Measurements from ENCODE around the gene BCAS1.

The BCAS1 gene

DNA sequence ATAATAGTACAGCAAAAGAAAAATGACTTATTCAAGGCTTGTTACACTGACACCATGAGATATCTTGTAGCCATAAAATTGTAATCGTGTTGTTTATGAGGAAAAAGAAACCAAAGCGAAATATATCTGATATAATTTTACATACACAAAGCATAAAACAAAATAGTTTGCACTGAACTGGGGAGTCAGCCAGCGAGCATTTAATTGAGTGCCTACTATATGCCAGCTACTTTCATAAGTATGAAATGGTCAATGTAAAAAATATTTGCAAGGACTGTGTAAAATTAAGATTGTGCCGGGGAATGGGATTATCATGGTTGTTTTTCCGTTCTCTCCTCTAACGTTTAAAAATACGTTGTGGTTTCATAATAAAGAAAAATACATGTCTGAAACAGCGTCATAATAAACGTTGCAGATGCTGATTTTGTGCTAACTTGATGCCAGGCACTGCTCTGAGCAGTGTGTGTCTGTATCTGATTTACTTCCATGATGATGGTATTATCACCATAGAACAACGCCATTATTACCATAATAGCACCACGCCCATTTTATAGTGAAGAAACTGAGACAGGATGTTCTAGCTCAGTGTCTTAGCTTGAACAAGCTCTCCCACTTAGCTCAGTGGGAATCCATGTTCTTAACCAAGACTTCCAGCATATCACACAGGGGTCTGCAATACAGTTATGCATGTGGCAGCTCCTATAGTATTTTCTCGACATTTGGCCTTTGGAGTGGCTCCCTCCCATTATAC lies 144.6 kb downstream of the BCAS1 start:
- DNase-seq (ENCODE audit: low read depth), result no peak

DNA sequence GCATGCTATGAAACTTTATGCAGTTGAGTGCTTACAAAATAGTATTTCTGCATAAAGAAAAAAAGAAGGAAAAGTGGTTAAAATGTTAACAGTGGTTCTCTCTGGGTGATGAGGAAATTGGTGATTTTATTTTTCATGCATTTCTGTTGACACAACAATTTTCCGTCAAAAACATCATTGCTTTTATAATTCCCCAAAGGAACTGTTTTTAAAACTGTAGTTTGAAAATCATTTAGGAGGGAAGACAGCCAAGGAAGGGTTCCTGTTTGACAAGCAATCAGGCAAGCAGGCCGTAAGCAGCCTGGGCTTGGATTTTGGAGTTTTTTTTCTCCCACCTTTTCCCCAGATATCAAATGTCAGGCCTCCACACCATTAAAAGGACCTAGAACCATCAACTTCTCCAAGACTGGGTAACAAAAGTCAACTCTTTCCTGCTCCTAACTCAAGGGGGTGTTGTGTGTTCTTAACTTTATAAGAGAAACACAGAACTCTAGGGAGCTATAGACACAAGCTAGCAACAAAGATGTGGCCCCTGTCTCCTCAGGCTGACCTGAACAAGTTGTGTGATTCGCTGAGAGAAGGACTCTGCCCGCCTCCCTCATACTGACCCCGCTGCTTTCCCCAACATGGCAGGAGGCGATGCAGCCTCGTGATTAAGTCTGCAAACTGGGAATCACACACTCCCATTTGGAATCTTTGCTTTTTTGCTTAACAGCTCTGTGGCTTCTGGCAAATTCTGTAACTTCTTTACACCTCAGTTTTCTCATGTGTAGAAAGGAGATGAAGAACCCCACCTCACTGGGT lies 146.6 kb downstream of the BCAS1 start:
- no peak for DNase-seq (ENCODE audit: low read depth)

DNA sequence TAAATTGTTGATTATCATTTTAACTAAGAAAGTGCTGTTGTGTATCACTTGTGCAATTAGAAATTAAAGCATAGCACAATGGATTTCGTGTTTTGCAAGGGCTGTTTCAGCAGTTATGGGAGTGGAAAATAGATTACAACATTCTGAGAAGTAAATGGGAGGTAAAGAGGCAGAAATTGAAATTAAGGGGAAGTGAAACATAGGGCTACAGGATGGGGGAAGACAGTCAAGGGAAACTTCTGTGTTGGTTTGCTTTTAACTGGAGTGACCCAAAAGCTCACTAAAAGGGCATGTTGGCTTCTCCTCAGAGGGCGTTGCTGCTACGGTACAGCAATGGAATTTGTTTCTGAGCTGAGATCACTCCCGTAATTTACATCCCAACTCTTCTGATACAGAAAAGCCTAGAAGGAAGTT lies 147.5 kb downstream of the BCAS1 start:
- DNase-seq (ENCODE audit: low read depth), result no peak

DNA sequence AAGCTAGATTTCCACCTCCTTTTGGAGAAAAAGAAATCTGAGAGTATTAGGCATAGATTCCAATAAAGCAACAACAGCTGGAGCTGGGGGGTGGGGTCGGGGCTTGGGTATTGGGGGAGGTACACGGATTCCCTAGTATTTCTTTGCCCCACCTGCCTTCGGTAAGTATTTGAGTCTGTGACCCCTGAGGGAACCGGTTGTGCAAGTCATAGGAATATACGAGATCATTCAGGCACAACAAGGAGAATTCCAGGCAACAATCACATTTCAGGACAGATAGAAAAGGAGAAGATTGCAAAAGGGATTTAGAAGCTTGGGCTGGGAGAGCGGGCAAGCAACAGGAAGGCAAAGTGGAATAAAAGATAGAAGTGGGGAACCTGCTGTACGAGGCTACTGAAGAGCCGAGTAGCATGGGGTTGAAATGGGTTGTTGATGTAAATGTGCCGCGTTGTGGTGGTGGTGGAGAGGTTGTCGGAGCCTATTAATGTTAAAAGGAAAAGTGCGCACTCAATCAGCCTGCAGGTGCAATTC lies 148.9 kb downstream of the BCAS1 start:
- no peak for DNase-seq (ENCODE audit: low read depth)

DNA sequence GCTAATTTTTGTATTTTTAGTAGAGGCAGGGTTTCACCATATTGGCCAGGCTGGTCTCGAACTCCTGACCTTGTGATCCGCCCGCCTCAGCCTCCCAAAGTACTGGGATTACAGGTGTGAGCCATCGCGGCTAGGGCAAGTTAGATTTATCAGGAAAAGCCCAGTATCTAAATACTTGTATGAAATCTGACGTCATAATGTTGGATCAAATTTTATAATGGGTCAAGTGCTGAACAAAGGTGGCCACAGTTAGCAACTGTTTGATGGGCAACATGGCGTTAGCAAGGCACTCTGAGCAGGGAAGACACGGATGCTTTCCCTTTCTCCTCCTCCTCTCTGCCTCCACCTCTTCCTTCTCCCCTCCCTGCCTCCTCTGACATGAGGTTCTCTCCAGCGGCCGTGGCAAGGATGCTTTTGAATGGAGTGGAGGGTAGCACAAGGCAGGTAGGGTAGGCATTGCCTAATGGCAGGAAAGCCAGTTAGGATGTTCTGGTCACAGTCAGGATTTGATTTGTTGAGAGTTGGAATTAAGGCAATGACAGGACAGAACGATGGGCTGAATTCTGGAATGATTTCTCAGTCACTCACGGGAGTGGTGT lies 149.6 kb downstream of the BCAS1 start:
- DNase-seq (ENCODE audit: low read depth), result no peak

DNA sequence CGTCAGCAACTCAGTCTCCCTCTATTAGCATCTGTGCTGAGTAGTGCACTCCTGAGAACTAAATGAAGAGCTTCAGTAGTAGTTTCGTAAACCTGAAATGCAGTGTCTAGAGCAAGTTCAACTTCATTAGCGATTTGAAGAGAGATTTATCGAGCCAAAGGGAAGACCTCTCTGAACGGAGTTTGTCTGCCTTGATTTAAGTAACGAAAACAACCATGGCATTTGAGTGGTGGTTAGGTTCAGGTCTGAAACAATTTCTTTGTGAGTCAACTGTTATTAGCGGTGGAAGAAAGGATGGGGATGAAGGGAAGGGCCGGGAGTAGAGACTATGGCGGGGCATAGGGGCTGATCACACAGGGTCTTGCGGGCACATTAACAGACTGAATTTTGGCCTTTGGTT lies 150.5 kb downstream of the BCAS1 start:
- DNase-seq (ENCODE audit: low read depth), result no peak

DNA sequence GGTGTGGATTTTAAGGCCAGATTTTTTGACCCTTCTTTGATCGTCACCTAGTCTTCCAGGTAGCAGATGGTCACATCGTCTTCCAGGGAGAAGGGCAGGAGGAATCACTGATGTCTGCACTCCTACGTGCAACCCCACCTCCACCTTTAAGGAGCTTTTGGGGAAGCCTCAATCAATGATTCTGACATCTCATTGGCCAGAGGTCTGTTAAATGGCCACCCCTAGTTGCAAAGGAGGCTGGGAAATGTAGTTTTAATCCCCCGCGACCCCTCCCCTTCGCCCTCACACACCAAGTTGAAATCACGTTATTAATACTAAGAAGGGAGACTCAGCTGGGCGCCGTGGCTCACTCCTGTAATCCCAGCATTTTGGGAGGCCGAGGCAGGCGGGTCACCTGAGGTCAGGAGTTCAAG lies 151.4 kb downstream of the BCAS1 start:
- no peak for DNase-seq (ENCODE audit: low read depth)

DNA sequence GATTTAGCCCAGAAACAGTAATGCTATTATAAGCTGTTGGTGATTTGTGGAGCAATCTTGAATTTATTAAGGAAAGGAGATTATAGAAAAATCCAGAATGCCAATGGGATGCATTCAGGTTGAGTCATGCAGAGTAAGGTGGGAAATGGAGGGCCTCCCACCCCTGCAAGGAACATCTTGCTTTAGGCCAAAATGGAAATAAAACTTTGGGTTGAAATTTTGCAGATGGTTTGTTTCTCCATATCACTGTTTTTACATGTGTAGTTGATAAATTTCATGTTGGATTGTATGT lies 152.4 kb downstream of the BCAS1 start:
- DNase-seq (ENCODE audit: low read depth), result no peak

DNA sequence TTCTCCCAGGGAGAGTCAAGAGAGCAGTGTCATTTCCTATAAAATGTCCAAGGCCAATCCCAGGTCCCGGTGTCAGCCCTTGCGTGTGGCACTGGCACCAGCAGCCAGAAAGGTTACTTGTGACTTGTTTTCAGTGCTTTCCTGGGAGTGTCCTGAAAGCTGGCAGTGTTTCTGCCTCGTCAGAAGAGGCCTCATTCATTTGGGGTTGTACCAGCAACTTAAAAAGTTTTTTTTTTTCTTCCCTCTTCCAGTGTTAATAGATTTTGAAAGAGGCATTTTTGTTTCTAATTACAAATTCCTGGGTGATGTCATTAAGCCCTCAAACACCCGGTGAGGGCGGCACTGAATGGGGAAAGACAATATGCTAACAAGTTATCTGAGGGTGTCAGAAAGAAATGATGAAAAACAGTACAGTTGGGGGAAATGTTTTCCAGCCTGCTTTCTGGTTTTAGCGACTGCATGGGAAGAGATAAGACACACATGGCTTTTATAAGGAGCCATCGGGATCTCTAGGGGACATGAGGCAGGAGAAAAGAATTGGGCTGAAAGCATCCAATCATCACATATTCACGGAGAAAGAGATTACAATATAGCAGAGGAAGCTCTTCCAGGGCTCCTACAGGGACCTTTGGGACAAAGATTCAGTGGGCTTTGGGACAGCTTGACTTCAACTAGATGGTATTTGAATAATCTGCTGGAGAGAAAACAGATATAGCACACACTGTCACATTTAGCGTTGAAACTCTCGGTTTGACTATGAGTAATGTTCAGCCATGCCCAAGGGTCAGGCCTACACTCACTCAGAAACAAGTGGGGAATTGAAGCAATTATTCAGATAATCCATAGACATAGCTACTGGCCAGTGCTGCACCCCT lies 153.0 kb downstream of the BCAS1 start:
- peak; percentile 88 for DNase-seq (ENCODE audit: low read depth)

DNA sequence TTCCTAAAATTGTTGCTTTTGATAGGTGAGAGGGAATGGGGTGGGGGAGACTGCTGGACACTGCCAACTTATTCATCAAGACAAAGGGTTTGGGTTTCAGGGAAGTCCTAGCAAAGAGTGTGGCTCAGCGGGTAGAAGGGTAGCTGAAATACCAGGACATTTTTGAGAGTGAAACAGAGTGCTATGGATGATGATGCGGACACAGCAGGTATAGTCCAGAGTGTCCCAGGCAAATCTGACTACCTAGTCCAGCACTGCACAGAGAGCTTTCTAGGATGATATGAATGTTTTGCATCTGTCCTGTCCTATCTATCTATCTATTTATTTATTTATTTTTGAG lies 154.3 kb downstream of the BCAS1 start:
- no peak for DNase-seq (ENCODE audit: low read depth)

DNA sequence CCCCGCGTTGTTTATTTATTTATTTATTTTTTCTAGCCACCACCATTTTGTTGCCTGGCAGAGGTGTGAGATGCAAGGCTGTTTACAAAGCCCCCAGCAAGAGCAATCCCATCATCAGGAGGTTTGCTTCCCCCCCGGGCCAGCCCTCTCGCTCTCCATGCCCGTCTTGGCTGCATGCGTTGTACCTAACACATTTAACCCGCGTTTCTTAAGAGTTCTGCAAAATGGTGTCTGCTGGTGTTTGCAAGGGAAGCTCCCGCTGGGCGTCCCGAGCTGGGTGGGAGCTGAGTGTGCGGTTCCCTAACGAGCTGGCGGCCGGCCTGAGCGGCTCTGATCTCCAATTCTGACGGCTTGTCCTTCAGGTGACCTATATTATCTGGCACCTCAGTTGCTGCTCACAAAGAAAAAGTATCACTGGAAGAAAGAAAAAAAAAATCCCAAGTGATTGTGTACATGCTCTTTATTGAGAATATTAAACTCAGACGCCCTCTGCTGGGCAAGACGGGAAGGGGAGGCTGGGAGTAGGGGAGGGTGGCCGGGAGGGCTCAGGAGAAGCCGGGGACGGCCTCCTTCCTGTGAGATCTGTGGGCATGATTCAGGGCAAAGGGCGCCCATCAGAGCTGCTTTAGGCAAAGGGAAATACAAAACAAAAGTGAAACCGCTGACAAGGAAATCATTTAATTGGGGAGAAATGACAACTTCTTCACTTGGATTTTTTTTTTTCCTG lies 154.8 kb downstream of the BCAS1 start:
- peak; percentile 92 for DNase-seq (ENCODE audit: low read depth)

DNA sequence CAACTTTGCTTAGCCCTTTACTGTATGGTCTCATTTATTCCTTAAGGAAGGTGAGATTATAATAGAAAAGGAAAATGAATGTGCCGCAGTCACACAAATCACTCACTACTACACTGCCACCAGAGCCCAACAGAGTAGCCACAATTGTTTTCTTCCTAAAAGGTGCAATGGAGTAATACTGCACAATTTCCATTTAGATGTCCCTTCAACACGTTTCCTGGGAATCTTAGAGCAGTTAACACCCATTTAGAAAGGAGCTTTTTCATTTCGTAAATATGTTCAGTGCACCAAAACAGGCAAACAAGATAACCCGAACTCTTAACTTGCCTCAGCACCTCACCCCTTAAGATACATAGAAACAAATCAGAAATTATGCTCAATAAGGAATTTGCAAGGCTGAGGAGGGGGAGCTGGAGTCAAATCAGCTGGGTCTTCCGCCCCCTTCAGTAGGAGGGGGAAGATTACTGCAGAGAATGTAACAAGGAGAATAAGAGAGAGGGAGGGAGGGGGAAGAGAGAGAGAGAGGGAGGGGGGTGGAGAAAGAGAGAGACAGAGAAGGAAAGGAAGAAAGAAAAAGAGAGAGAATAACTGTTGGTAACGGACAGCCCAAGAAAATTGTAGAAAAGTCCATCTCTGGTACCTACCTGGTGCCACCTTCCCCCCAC lies 155.5 kb downstream of the BCAS1 start:
- DNase-seq (ENCODE audit: low read depth), result no peak

DNA sequence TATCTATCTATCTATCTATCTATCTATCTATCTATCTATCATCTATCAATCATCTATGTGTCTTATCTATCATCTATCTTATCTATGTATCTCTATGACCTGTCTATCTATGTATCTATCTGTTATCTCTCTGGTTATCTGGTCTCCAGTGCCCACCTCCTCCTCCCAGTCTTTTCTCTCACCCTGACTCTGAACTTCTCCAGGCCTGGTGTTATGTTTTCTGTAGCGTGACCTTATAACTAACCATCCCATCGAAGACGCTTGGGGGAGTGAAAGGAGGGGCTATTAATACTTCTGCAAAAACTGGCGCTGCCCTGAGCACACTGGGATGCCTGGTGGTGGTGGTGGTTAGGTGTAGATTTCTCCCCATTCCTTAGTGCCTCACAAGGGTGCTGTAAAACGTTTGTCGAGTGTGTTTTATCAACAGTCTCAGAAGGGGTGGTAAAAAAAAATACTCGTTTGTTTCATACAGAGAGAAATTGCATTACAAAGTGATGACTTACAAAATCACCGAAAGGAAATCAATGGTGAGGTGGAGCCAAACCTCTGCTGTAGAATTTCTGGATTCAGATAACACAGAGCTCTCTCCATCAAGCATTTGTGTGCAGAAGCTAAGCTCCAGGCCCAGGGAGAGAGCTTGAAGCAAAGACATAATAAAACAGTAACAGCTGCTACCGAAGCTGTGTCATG lies 156.2 kb downstream of the BCAS1 start:
- DNase-seq (ENCODE audit: low read depth), result peak; percentile 26

DNA sequence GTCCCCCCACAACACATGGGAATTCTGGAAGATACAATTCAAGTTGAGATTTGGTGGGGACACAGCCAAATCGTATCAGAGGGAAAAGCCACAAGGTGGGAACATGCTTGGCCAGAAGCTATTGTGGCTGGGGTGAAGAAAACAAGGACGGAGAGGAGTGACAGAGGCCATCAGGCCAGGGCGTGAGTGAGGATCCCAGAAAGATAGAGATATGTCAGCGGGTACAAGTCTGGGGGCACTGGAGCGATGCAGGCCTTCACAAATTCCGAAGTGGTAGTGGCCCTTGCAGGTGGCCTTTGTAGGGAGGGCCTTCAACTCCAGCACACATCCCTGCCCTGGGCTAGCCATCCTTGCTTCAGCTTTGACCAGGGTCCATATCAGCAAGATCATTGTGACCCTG lies 159.1 kb downstream of the BCAS1 start:
- no peak for DNase-seq (ENCODE audit: low read depth)

DNA sequence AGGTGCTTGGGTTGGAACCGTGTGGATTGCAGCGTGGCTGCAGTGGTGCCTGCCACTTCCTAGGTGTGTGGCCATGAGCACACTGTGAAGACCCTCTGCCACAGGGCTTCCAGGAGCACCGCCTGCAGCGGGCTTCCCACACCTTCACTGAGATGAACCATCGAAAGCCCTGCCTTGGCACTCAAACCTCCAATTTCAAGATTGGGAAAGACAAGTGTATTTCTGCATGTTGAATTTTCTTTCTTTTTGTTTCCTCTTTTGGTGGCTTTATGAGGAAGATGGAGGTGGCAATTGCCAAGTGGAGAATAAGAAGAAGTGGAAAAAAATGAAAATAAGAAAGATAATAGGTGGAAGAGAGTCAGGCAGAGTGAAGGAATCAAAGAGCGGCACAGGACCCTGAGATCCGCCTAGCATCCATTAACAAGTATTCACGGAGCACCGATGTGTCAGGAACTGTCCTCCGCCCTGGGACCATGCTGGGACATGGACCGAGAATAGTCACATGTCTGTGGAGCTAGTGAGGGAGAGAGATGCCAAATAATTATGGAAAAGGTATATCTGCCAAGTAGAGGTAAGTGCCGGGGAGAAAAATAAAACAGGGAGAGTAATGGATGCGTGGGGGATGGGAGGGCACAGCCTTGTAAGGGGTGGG lies 159.9 kb downstream of the BCAS1 start:
- DNase-seq (ENCODE audit: low read depth), result no peak

DNA sequence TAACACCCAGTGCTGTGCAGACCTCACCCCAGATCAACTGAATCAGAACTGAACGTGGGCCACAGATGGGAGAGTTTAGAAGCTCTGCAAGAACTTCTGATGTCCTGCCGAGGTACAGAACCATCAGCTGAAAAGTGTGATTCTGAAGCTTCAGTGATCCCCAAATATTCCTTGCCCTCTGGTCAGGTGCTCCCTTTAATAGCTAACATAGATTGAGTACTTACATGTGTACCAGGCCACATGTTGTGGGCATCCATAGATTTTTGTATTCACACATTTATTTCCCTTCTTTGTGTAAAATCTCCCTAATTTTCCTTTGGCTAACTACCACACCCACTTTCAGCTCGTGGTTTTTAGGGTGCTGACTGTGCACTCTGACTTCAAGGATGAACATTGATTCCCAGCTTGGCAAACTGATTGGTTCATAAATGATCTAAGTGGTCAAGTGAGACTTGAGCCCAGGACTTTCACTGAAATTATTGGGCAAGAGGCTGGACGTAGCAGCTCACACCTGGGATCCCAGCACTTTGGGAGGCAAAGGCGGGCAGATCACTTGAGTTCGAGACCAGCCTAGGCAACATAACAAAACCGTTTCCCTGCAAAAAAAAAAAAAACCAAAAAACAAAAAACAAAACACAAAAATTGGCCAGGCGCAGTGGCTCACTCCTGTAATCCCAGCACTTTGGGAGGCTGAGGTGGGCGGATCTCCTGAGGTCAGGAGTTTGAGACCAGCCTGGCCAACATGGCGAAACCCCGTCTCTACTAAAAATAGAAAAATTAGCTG lies 162.2 kb downstream of the BCAS1 start:
- no peak for DNase-seq (ENCODE audit: low read depth)

DNA sequence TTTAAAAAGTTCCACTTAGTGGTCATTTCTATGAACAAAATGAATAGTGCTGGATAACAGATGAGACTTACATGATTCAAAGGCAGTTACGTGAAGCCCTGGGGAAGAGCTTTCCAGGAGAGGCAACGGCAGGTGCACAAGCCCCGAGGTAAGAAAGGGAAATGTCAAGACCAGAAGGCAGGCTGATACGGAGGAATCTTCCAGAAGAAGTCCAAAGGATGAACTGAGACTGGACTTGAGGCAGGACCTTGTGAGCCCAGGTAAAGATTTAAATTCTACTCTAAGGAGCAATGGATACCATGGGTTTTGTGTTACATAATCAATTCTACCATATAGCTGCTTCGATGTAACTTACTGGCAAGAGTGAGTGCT lies 164.6 kb downstream of the BCAS1 start:
- DNase-seq (ENCODE audit: low read depth), result no peak

DNA sequence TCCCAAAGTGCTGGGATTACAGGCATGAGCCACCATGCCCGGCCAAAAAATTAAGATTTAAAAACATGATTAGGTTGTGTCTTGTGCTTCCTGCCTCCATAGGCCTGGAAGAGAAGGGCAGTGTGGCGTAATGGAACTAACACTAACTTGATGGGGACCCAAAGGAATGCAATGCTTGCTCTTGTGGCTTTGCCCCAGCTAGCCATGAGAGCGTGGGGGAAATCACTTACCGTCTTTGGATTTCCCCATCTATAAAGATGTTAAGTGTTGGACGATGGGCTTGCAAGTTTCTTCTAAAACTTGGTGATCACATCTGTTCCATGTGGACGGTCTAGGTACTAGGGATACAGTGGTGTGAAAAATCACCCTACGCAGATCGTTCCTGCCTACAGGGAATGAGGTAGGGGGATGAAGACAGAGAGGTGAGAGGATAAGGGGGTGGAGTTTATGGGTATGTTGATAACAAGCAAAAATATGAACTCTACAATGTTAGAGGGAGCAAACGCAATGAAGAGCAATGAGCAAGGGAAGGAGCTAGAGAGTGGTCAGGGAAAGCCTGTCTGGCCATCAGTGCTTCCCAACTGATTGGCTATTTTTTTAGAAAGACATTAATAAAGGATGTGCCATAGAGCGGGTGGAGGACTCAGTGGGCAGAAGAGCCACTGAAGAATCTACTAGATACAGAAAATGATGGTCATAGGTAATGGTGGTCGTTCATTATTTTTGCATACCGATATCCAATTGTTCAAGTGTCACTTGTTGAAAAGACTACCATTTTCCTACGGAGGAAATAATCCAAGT lies 165.2 kb downstream of the BCAS1 start:
- no peak for DNase-seq (ENCODE audit: low read depth)
